GM12874 (cell line): ENCODE data around the gene SPATA4.

Experiments
- TF ChIP-seq, protein P1 (sequence below): IDR thresholded peaks from 2 replicates; pipeline ENCODE4 v1.5.1; 2011; ENCODE audit warnings: low read depth, mild to moderate bottlenecking, control low read depth, low read length, moderate library complexity; ENCODE audit not compliant: insufficient read depth

SPATA4 gene

GRCh38 chr4:176195184-176195978 lies at the start of gene SPATA4:
Gene SPATA4 (minus strand): TSS chr4:176195585. CDS start chr4:176195562, 23 bp downstream.
- TF ChIP-seq, protein P1, sequence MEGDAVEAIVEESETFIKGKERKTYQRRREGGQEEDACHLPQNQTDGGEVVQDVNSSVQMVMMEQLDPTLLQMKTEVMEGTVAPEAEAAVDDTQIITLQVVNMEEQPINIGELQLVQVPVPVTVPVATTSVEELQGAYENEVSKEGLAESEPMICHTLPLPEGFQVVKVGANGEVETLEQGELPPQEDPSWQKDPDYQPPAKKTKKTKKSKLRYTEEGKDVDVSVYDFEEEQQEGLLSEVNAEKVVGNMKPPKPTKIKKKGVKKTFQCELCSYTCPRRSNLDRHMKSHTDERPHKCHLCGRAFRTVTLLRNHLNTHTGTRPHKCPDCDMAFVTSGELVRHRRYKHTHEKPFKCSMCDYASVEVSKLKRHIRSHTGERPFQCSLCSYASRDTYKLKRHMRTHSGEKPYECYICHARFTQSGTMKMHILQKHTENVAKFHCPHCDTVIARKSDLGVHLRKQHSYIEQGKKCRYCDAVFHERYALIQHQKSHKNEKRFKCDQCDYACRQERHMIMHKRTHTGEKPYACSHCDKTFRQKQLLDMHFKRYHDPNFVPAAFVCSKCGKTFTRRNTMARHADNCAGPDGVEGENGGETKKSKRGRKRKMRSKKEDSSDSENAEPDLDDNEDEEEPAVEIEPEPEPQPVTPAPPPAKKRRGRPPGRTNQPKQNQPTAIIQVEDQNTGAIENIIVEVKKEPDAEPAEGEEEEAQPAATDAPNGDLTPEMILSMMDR, result no peak

GRCh38 chr4:176242764-176243347 lies 47.5 kb upstream of the SPATA4 start:
- TF ChIP-seq, protein P1, result no peak

DNA sequence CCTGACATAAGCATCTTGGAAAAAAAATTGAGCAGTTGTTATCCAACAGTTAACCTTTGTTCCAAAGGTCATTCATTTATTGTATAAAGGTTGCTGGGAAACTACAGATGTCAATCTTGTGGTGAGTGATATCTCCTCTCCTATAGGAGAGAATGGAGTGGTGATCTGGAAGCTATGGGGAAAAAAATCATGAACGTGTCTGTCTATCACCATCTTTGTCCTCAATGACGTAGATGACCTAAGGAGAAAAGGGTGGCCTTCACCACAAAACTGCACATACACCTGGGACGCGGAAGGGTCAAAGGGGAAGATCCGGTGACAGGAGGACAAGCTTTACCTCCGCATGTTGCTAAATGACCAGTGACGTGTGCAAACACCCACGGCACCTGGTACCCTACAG lies 46.3 kb upstream of the SPATA4 start:
- TF ChIP-seq, protein P1, result no peak

GRCh38 chr4:176238826-176239225 lies 43.4 kb upstream of the SPATA4 start:
- TF ChIP-seq, protein P1, result no peak

- TF ChIP-seq, protein P1, result no peak
Measured at GRCh38 chr4:176238157-176238610, 42.8 kb upstream of the SPATA4 start.

DNA sequence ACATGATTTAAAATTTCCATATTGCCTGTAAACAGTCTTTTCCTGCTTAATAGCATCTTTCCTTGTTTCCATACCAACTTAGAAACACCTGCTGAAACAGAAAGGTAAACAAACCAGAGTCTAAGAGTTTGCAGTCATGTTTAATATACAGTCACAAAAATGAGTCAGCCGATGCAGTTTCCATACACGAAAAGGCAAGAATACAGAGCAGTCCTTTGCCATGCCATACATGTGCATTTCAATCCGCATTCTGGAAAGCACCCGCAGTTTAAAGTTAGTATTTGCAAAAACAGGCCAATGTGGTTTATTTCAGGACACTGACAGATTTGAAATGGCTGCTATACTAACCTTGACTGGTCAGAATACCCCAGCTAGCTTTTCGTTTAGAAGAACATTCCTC lies 41.6 kb upstream of the SPATA4 start:
- TF ChIP-seq, protein P1, result no peak

GRCh38 chr4:176230836-176231235 lies 35.5 kb upstream of the SPATA4 start:
- TF ChIP-seq, protein P1, result no peak
